GM21367 (cell line): ENCODE data around the gene UBE2O.

Experiments
- ATAC-seq: cut with Tn5 transposase; IDR thresholded peaks from one replicate; pipeline ENCODE4 v1.9.1; 2021; ENCODE audit not compliant: unreplicated experiment

UBE2O gene

GRCh38 chr17:76487451-76488192 is 34.7 kb upstream of the UBE2O start:
- ATAC-seq, result no peak

- ATAC-seq, result no peak
Observed at GRCh38 chr17:76485569-76485968, 32.6 kb upstream of the UBE2O start.

- no peak for ATAC-seq
Observed at GRCh38 chr17:76484228-76484725, 31.3 kb upstream of the UBE2O start.

GRCh38 chr17:76481071-76481655 is 28.2 kb upstream of the UBE2O start:
- peak; percentile 39 for ATAC-seq

- ATAC-seq, result no peak
Observed at GRCh38 chr17:76480632-76481031, 27.7 kb upstream of the UBE2O start.

- ATAC-seq, result no peak
Observed at GRCh38 chr17:76479515-76480060, 26.6 kb upstream of the UBE2O start.

- no peak for ATAC-seq
Observed at GRCh38 chr17:76478730-76479514, 26.0 kb upstream of the UBE2O start.

- no peak for ATAC-seq
Observed at GRCh38 chr17:76478097-76478496, 25.1 kb upstream of the UBE2O start.

- ATAC-seq, result no peak
Observed at GRCh38 chr17:76477576-76477975, 24.6 kb upstream of the UBE2O start.

- ATAC-seq, result no peak
Observed at GRCh38 chr17:76476736-76477135, 23.8 kb upstream of the UBE2O start.

GRCh38 chr17:76475302-76475701 is 22.4 kb upstream of the UBE2O start:
- ATAC-seq, result no peak

- no peak for ATAC-seq
Observed at GRCh38 chr17:76474894-76475293, 21.9 kb upstream of the UBE2O start.

- ATAC-seq, result no peak
Observed at GRCh38 chr17:76474238-76474637, 21.3 kb upstream of the UBE2O start.

GRCh38 chr17:76473541-76473985 is 20.6 kb upstream of the UBE2O start:
- no peak for ATAC-seq

GRCh38 chr17:76472726-76473125 is 19.8 kb upstream of the UBE2O start:
- ATAC-seq, result no peak

GRCh38 chr17:76472258-76472645 is 19.3 kb upstream of the UBE2O start:
- ATAC-seq, result no peak

GRCh38 chr17:76471498-76472257 is 18.7 kb upstream of the UBE2O start:
- no peak for ATAC-seq

GRCh38 chr17:76469991-76470739 is 17.2 kb upstream of the UBE2O start:
- ATAC-seq, result no peak

GRCh38 chr17:76469076-76469990 is 16.4 kb upstream of the UBE2O start:
- no peak for ATAC-seq
